GM21528 (cell line): ENCODE data around the gene ZCWPW2.

Experiments used
- ATAC-seq: cut with Tn5 transposase; IDR thresholded peaks from one replicate; pipeline ENCODE4 v1.9.1; 2021; ENCODE audit warnings: mild to moderate bottlenecking, moderate library complexity; ENCODE audit not compliant: unreplicated experiment, low FRiP score

Gene ZCWPW2

GRCh38 chr3:28349469-28350000 lies 1.0 kb downstream of the ZCWPW2 start:
- no peak for ATAC-seq

GRCh38 chr3:28376424-28376823 lies 27.9 kb downstream of the ZCWPW2 start:
- ATAC-seq: no peak

GRCh38 chr3:28386049-28386448 lies 37.5 kb downstream of the ZCWPW2 start:
- no peak for ATAC-seq

GRCh38 chr3:28388978-28389377 lies 40.5 kb downstream of the ZCWPW2 start:
- ATAC-seq: no peak

- ATAC-seq: no peak
Measured at GRCh38 chr3:28399206-28399605, 50.7 kb downstream of the ZCWPW2 start.

GRCh38 chr3:28406241-28406640 lies 57.7 kb downstream of the ZCWPW2 start:
- no peak for ATAC-seq

GRCh38 chr3:28449398-28449797 lies 100.9 kb downstream of the ZCWPW2 start:
- ATAC-seq: no peak

- ATAC-seq: no peak
Measured at GRCh38 chr3:28462866-28463265, 114.3 kb downstream of the ZCWPW2 start.

GRCh38 chr3:28467414-28467813 lies 118.9 kb downstream of the ZCWPW2 start:
- ATAC-seq: no peak

- ATAC-seq: peak; percentile 81
Measured at GRCh38 chr3:28476194-28476593, 127.7 kb downstream of the ZCWPW2 start.

- no peak for ATAC-seq
Measured at GRCh38 chr3:28476764-28477163, 128.2 kb downstream of the ZCWPW2 start.

GRCh38 chr3:28485164-28485563 lies 136.6 kb downstream of the ZCWPW2 start:
- ATAC-seq: no peak

GRCh38 chr3:28495301-28495700 lies 146.8 kb downstream of the ZCWPW2 start:
- ATAC-seq: no peak

- ATAC-seq: no peak
Measured at GRCh38 chr3:28502397-28502937, 153.9 kb downstream of the ZCWPW2 start.

GRCh38 chr3:28504976-28505375 lies 156.5 kb downstream of the ZCWPW2 start:
- ATAC-seq: no peak

- no peak for ATAC-seq
Measured at GRCh38 chr3:28521663-28522062, 173.1 kb downstream of the ZCWPW2 start.

- no peak for ATAC-seq
Measured at GRCh38 chr3:28542351-28542750, 193.8 kb downstream of the ZCWPW2 start.

GRCh38 chr3:28544236-28544635 lies 195.7 kb downstream of the ZCWPW2 start:
- ATAC-seq: no peak

GRCh38 chr3:28544831-28545230 lies 196.3 kb downstream of the ZCWPW2 start:
- ATAC-seq: no peak

- no peak for ATAC-seq
Measured at GRCh38 chr3:28547677-28548076, 199.2 kb downstream of the ZCWPW2 start.

- no peak for ATAC-seq
Measured at GRCh38 chr3:28553175-28553574, 204.7 kb downstream of the ZCWPW2 start.

- no peak for ATAC-seq
Measured at GRCh38 chr3:28556195-28556594, 207.7 kb downstream of the ZCWPW2 start.

- ATAC-seq: no peak
Measured at GRCh38 chr3:28564211-28564610, 215.7 kb downstream of the ZCWPW2 start.
